Measurements from ENCODE around the gene GJC1.

Gene GJC1

DNA sequence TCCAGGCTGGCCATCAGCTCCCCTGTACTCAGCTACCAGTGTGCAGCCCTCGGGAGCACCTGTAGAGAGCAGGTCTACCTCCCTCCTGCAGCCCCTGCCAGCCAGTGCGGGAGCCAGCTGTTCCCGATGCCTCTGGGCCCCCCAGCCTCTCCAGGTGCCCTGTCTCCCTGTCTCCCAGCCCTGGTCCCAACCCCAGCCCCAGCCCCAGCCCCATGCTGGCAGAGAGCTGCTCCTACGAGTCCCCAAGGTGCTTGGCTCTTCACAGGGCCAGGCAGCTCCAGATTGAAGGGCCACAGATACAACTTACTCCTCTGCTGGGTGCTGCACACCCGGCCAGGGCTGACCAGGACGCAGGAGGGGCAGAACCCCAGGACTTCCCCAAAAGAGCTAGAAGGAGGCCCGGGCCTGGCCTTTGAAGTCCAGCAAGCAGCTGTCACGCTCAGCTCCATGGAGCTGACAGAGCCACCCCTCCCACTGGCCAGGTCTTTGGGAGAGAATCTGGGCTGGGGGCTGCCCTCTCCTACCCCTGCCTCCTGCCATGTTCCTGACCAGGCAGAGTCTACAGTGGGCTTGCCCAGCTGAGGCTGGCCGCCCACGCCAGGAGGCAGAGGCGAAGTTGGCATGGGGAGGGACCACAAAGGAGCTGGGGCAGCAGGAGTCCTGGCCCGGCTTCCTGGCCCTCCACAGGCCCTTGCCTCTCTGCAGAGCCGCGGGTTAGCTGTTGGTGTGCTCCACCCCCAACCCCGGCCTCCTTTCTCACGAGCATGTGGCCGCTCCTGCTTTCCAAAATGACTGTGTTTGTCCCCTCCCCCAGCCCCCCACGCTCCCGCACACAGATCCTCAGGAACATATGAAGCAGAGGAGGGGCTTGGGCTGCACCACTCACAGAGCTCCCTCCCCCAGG is 80.8 kb downstream of the GJC1 start:
- no peak overlapping the region for H3K4me3 ChIP-seq (ENCODE audit: low read depth, low read length)
- DNase-seq (ENCODE audit: low read depth) = no peak
- TF ChIP-seq, protein P1, sequence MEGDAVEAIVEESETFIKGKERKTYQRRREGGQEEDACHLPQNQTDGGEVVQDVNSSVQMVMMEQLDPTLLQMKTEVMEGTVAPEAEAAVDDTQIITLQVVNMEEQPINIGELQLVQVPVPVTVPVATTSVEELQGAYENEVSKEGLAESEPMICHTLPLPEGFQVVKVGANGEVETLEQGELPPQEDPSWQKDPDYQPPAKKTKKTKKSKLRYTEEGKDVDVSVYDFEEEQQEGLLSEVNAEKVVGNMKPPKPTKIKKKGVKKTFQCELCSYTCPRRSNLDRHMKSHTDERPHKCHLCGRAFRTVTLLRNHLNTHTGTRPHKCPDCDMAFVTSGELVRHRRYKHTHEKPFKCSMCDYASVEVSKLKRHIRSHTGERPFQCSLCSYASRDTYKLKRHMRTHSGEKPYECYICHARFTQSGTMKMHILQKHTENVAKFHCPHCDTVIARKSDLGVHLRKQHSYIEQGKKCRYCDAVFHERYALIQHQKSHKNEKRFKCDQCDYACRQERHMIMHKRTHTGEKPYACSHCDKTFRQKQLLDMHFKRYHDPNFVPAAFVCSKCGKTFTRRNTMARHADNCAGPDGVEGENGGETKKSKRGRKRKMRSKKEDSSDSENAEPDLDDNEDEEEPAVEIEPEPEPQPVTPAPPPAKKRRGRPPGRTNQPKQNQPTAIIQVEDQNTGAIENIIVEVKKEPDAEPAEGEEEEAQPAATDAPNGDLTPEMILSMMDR (IDR thresholded peaks at IDR 0.05; ENCODE audit: low read depth, low read length, missing control alignments) = no peak
